ENCODE measurements around the gene GALNT10. TPM values are rescaled to one million over a fixed set of nuclear protein-coding genes. Genes with fewer than 3 reads are reported as not detected.
A peak's percentile ranks its signal among the peaks of the same experiment; 100 is the strongest.

The GALNT10 gene
- total and polyA plus RNA-seq, 8 donors = 5.3 to 76.4 (median 27.4) TPM

DNA sequence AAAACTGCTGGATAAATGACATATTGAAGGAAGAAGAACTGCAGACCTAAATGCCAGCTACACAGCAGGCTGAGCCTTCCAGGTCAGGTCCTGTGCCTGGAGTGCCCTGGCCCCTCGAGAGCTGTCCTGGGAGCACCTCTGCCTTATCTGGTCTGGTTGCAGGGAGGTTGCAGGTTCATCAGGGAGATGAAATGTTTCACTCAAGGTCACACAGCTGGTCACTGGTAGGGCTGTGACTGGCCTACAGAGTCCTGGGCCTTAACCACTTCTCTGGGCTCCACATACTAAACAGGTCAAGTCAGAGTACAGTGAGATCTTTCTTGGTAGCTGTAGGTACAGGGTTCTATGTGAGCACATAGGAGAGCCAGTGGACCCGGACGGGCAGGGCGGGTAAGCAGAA, 16.7 kb downstream of the GALNT10 start:
- H3K27me3 ChIP-seq = no peaks in the 10 kb centered on the region
- no peaks in the 10 kb centered on the region for H3K9me3 ChIP-seq
- intact Hi-C loops (cut with DNase I; ENCODE audit: low total_unique reads) = no loop called here
- TF ChIP-seq, protein P1, sequence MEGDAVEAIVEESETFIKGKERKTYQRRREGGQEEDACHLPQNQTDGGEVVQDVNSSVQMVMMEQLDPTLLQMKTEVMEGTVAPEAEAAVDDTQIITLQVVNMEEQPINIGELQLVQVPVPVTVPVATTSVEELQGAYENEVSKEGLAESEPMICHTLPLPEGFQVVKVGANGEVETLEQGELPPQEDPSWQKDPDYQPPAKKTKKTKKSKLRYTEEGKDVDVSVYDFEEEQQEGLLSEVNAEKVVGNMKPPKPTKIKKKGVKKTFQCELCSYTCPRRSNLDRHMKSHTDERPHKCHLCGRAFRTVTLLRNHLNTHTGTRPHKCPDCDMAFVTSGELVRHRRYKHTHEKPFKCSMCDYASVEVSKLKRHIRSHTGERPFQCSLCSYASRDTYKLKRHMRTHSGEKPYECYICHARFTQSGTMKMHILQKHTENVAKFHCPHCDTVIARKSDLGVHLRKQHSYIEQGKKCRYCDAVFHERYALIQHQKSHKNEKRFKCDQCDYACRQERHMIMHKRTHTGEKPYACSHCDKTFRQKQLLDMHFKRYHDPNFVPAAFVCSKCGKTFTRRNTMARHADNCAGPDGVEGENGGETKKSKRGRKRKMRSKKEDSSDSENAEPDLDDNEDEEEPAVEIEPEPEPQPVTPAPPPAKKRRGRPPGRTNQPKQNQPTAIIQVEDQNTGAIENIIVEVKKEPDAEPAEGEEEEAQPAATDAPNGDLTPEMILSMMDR (IDR thresholded peaks at IDR 0.05) = no peak
- TF ChIP-seq EP300 (IDR thresholded peaks at IDR 0.05) = no peak
- TF ChIP-seq POLR2A (IDR thresholded peaks at IDR 0.05) = no peak
- no peak for TF ChIP-seq POLR2AphosphoS5 (IDR thresholded peaks at IDR 0.05)
- DNase-seq = no peak
- WGBS, 5 donors = 72 to 94% (median 85%) methylated on average over 4 of the region's 4 CpGs
- H3K27ac ChIP-seq = peak overlapping the region in 1 of 5 donors; percentile 81
- H3K4me1 ChIP-seq = peaks cover 5 to 43% (median 24%) of the 10 kb centered on the region in 4 donors
- no peak overlapping the region for H3K4me3 ChIP-seq
- H3K36me3 ChIP-seq = peaks cover 0 to 17% (median 16%) of the 10 kb centered on the region in 4 donors

DNA sequence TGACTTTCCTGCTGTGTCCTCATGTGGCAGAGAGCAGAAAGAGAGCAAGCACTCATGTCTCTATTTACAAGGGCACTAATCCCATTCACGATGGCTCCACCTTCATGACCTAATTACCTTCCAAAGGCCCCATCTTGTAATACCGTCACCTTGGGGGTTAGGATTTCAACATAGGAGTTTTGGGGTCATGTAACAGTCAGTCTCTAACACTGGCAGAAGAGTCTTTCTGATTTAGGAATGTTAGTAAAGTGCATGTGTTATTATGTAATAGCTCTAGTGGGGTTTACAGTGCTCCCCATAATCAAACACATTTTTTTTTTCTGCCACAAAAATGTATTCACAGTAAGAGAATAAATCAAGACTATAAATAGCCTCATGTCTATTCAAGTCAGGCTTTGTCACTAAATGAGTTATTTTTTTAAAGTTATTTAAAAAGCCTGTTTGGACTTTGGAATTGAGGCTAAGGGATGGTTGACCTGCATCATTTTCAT, 19.1 kb downstream of the GALNT10 start:
- H3K9me3 ChIP-seq = no peaks in the 10 kb centered on the region
- TF ChIP-seq, protein P1 (IDR thresholded peaks at IDR 0.05) = no peak
- no peak for TF ChIP-seq EP300 (IDR thresholded peaks at IDR 0.05)
- no peak for TF ChIP-seq POLR2AphosphoS5 (IDR thresholded peaks at IDR 0.05)
- TF ChIP-seq POLR2A (IDR thresholded peaks at IDR 0.05) = no peak
- no peak for DNase-seq
- no peak overlapping the region for H3K4me3 ChIP-seq
- peaks cover 0 to 42% (median 17%) of the 10 kb centered on the region in 4 donors for H3K4me1 ChIP-seq
- no peaks in the 10 kb centered on the region for H3K27me3 ChIP-seq
- WGBS, 5 donors = 74 to 84% (median 80%) methylated on average over 2 of the region's 2 CpGs
- peaks cover 0 to 18% (median 17%) of the 10 kb centered on the region in 4 donors for H3K36me3 ChIP-seq
- no peak overlapping the region for H3K27ac ChIP-seq
- intact Hi-C loops (cut with DNase I; ENCODE audit: low total_unique reads) = no loop called here

DNA sequence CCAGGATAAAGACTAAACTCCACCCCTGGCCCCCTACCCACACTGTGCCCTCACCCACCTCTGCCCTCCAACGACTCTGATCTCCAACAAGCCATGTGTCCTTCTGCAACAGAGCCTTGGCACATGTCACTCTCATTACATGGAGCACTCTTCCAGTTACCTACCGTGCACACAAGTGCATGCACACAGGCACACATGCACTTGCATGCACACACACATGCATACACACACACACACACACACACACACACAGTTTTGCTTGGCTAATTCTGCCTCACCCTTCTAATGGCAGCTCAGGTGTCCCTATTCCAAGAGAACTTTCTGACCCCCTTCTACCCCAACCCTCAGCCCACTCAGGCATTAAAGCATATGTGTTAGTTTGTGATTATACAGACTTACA, 19.6 kb downstream of the GALNT10 start:
- intact Hi-C loops (cut with DNase I; ENCODE audit: low total_unique reads) = no loop called here
- no peaks in the 10 kb centered on the region for H3K9me3 ChIP-seq
- DNase-seq = no peak
- H3K4me1 ChIP-seq = peaks cover 0 to 43% (median 19%) of the 10 kb centered on the region in 4 donors
- peaks cover 0 to 18% (median 17%) of the 10 kb centered on the region in 4 donors for H3K36me3 ChIP-seq
- TF ChIP-seq EP300 (IDR thresholded peaks at IDR 0.05) = no peak
- TF ChIP-seq POLR2AphosphoS5 (IDR thresholded peaks at IDR 0.05) = no peak
- H3K27ac ChIP-seq = no peak overlapping the region
- no peaks in the 10 kb centered on the region for H3K27me3 ChIP-seq
- H3K4me3 ChIP-seq = no peak overlapping the region
- 63 to 79% (median 70%) methylated on average over 2 of the region's 2 CpGs for WGBS, 5 donors

DNA sequence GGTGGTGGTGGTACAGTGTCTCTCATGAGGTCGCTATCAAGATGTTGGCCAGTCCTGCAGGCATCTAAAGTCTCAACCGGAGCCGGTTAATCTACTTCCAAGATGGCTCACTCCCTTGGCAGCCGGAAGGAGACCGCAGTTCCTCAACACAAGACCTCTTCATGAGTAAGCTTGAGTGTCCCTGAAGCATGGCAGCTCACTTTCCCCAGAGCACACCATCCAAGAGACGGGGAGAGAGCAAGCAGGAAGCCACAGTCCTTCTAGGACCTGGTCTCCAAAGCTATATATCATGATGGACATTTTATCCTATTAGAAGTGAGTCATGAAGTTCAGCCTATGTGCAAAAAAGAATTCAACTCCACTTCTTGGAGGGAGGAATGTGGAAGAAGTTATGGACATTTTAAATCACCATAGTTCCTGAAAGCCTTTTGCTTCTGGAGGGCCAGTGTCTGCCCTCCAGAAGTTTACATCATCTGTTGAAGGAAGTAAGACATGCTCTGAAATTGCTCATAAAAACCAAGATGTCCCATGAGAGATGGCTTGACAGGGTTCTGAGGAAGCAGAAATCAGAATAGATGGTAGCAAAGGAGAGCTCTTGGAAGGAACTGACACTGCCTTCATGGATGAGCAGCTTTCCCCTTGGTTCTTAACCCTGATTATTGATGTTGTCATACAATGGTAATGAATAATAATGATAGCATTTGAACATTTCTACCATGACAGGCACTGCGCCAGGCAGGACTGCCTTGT, 21.3 kb downstream of the GALNT10 start:
- Histone ChIP-seq H3K36me3 (peaks cover 0 to 18% (median 15%) of the 10 kb centered on the region in 4 donors), H3K4me1 (peaks cover 0 to 47% (median 21%) of the 10 kb centered on the region in 4 donors), H3K27ac (no peak overlapping the region), H3K4me3 (no peak overlapping the region), H3K27me3 (no peaks in the 10 kb centered on the region), H3K9me3 (no peaks in the 10 kb centered on the region)
- WGBS, 5 donors = 93 to 98% (median 96%) methylated on average over 7 of the region's 7 CpGs
- DNase-seq = no peak
- intact Hi-C loops (cut with DNase I; ENCODE audit: low total_unique reads) = no loop called here
- TF ChIP-seq, protein P1 (IDR thresholded peaks at IDR 0.05) = no peak
- no peak for TF ChIP-seq EP300 (IDR thresholded peaks at IDR 0.05)
- no peak for TF ChIP-seq POLR2AphosphoS5 (IDR thresholded peaks at IDR 0.05)
- TF ChIP-seq POLR2A (IDR thresholded peaks at IDR 0.05) = no peak

DNA sequence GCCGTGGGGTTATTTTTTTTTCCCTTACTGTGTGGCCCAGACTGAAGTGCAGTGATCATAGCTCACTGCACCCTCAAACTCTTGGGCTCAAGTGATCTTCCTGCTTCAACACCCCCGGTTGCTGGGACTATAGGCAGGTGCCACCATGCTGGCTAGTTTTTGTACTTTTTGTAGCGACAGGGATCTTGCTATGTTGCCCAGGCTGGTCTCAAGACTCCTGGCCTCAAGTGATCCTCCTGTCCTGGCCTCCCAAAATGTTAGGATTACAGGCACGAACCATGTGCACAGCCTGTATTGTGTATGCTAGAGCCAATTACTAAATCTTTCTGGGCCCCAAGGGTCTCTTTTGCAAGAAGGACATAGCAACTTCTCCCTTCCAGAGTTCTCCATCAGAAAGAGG, 23.1 kb downstream of the GALNT10 start:
- no peak for TF ChIP-seq EP300 (IDR thresholded peaks at IDR 0.05)
- TF ChIP-seq, protein P1 (IDR thresholded peaks at IDR 0.05) = no peak
- no peak for TF ChIP-seq POLR2AphosphoS5 (IDR thresholded peaks at IDR 0.05)
- no peak for TF ChIP-seq POLR2A (IDR thresholded peaks at IDR 0.05)
- intact Hi-C loops (cut with DNase I; ENCODE audit: low total_unique reads) = no loop called here
- no peaks in the 10 kb centered on the region for H3K9me3 ChIP-seq
- 88 to 97% (median 94%) methylated on average over 4 of the region's 4 CpGs for WGBS, 5 donors
- H3K4me3 ChIP-seq = no peak overlapping the region
- H3K36me3 ChIP-seq = peaks cover 0 to 18% (median 11%) of the 10 kb centered on the region in 4 donors
- peaks cover 0 to 44% (median 24%) of the 10 kb centered on the region in 4 donors for H3K4me1 ChIP-seq
- H3K27ac ChIP-seq = peak overlapping the region in 2 of 5 donors; percentile 27 to 52
- no peaks in the 10 kb centered on the region for H3K27me3 ChIP-seq
- no peak for DNase-seq

All from stomach (tissue), 9 donors.